CD4-positive, alpha-beta T cell treated with Interleukin-10 for 1 hour (primary cell): ENCODE data around the gene SEPTIN7.

Experiments
- DNase-seq: peaks from one replicate; pipeline ENCODE4 v3.0.0-alpha.2; 2020

SEPTIN7 gene

GRCh38 chr7:35839860-35840854 lies 39.3 kb downstream of the SEPTIN7 start:
- DNase-seq, result no peak

- no peak for DNase-seq
Observed at GRCh38 chr7:35846816-35847412, 46.1 kb downstream of the SEPTIN7 start.

GRCh38 chr7:35848725-35849124 lies 47.9 kb downstream of the SEPTIN7 start:
- no peak for DNase-seq

GRCh38 chr7:35849158-35849831 lies 48.4 kb downstream of the SEPTIN7 start:
- DNase-seq, result no peak

GRCh38 chr7:35849954-35850353 lies 49.1 kb downstream of the SEPTIN7 start:
- DNase-seq, result no peak
